GM21515 (cell line): ENCODE measurements around the gene GATM.
"Not testable (repeated sequence)": the region's sequence is repeated elsewhere in the genome, so short reads cannot be mapped to it uniquely, and the experiment has no call there.

ENCODE experiments used
- ATAC-seq: cut with Tn5 transposase; IDR thresholded peaks from one replicate; pipeline ENCODE4 v1.9.1; 2021; ENCODE audit not compliant: unreplicated experiment

Gene GATM

GRCh38 chr15:45355860-45356259 is 22.5 kb downstream of the GATM start:
- no peak for ATAC-seq

- ATAC-seq = no peak
These were observed 23.6 kb downstream of the GATM start for GRCh38 chr15:45354711-45355110.

GRCh38 chr15:45351227-45351626 is 27.1 kb downstream of the GATM start:
- ATAC-seq = no peak

- ATAC-seq = no peak
These were observed 28.7 kb downstream of the GATM start for GRCh38 chr15:45349623-45350022.

- no peak for ATAC-seq
These were observed 30.4 kb downstream of the GATM start for GRCh38 chr15:45347989-45348388.

GRCh38 chr15:45347033-45347432 is 31.3 kb downstream of the GATM start:
- no peak for ATAC-seq

GRCh38 chr15:45346381-45346780 is 32.0 kb downstream of the GATM start:
- no peak for ATAC-seq

- ATAC-seq = no peak
These were observed 35.0 kb downstream of the GATM start for GRCh38 chr15:45343258-45343860.

- no peak for ATAC-seq
These were observed 36.6 kb downstream of the GATM start for GRCh38 chr15:45341790-45342189.

GRCh38 chr15:45340429-45340828 is 37.9 kb downstream of the GATM start:
- ATAC-seq = no peak

GRCh38 chr15:45338417-45338816 is 39.9 kb downstream of the GATM start:
- no peak for ATAC-seq

- ATAC-seq = no peak
These were observed 41.1 kb downstream of the GATM start for GRCh38 chr15:45337224-45337623.

- ATAC-seq = no peak
These were observed 44.8 kb downstream of the GATM start for GRCh38 chr15:45333550-45333949.

GRCh38 chr15:45332694-45333093 is 45.6 kb downstream of the GATM start:
- ATAC-seq = no peak

- no peak for ATAC-seq
These were observed 46.4 kb downstream of the GATM start for GRCh38 chr15:45331972-45332371.

- ATAC-seq = no peak
These were observed 49.7 kb downstream of the GATM start for GRCh38 chr15:45328663-45329062.

- ATAC-seq = no peak
These were observed 51.6 kb downstream of the GATM start for GRCh38 chr15:45326741-45327140.

GRCh38 chr15:45326280-45326679 is 52.1 kb downstream of the GATM start:
- no peak for ATAC-seq

- ATAC-seq = no peak
These were observed 57.7 kb downstream of the GATM start for GRCh38 chr15:45320581-45321205.

- no peak for ATAC-seq
These were observed 58.7 kb downstream of the GATM start for GRCh38 chr15:45319472-45320214.

GRCh38 chr15:45314960-45315359 is 63.4 kb downstream of the GATM start:
- no peak for ATAC-seq

GRCh38 chr15:45314117-45314516 is 64.2 kb downstream of the GATM start:
- ATAC-seq = not testable (repeated sequence)
